GM12878 (cell line): ENCODE measurements around the gene ASB2. TPM values are rescaled to one million over a fixed set of nuclear protein-coding genes. Genes with fewer than 3 reads are reported as not detected.

Experiments
- BACH1 ChIP-seq: fragments of 450-650 bp; IDR thresholded peaks from 2 replicates; pipeline ENCODE4 v1.6.1; 2017; ENCODE audit warnings: mild to moderate bottlenecking, borderline replicate concordance
- CHD2 ChIP-seq: IDR thresholded peaks from 2 replicates; pipeline ENCODE4 v1.6.1; 2011; ENCODE audit warnings: low read depth, low read length, improper control_type of control experiment, borderline replicate concordance
- CUX1 ChIP-seq: IDR thresholded peaks from 2 replicates; pipeline ENCODE4 v1.6.1; 2012; ENCODE audit warnings: improper control_type of control experiment, low read depth, low read length; ENCODE audit not compliant: insufficient replicate concordance
- EED ChIP-seq: sonication (generic); IDR thresholded peaks from 2 replicates; pipeline ENCODE4 v1.6.1; 2016; ENCODE audit warnings: antibody characterized with exemption, low read depth
- HDGF ChIP-seq: fragments of 450-650 bp; IDR thresholded peaks from 2 replicates; pipeline ENCODE4 v1.6.1; 2016; ENCODE audit warnings: antibody characterized with exemption
- MEF2A ChIP-seq: IDR thresholded peaks from 2 replicates; pipeline ENCODE4 v1.6.1; 2011; ENCODE audit warnings: low read depth, mild to moderate bottlenecking, low read length, moderate library complexity; ENCODE audit not compliant: insufficient read depth
- MEF2B ChIP-seq: fragments of 450-650 bp; IDR thresholded peaks from 2 replicates; pipeline ENCODE4 v1.6.1; 2018; ENCODE audit warnings: mild to moderate bottlenecking, moderate library complexity; ENCODE audit not compliant: partially characterized antibody, poor library complexity, severe bottlenecking
- MYB ChIP-seq: fragments of 150-350 bp; IDR thresholded peaks from 2 replicates; pipeline ENCODE4 v1.6.1; 2014; ENCODE audit warnings: mild to moderate bottlenecking, low read depth, low read length, borderline replicate concordance
- NR2C1 ChIP-seq: fragments of 450-650 bp; IDR thresholded peaks from 2 replicates; pipeline ENCODE4 v1.6.1; 2017; ENCODE audit warnings: antibody characterized with exemption, mild to moderate bottlenecking, moderate library complexity
- NR2F1 ChIP-seq: fragments of 450-650 bp; conservative IDR thresholded peaks from 2 replicates; pipeline ENCODE4 v1.6.1; 2017; ENCODE audit warnings: mild to moderate bottlenecking
- PBX3 ChIP-seq: IDR thresholded peaks from 2 replicates; pipeline ENCODE4 v1.6.1; 2011; ENCODE audit warnings: mild to moderate bottlenecking, low read depth, low read length, moderate library complexity; ENCODE audit not compliant: insufficient replicate concordance
- POLR2AphosphoS2 ChIP-seq: IDR thresholded peaks from 2 replicates; pipeline ENCODE4 v1.6.1; 2011; ENCODE audit warnings: low read depth, mild to moderate bottlenecking, low read length, improper control_type of control experiment, moderate library complexity
- RAD51 ChIP-seq: fragments of 450-650 bp; IDR thresholded peaks from 2 replicates; pipeline ENCODE4 v1.6.1; 2016; ENCODE audit warnings: moderate library complexity, mild to moderate bottlenecking, inconsistent platforms
- SMARCA5 ChIP-seq: fragments of 450-650 bp; IDR thresholded peaks from 2 replicates; pipeline ENCODE4 v1.6.1; 2017; ENCODE audit warnings: mild to moderate bottlenecking
- SMC3 ChIP-seq: IDR thresholded peaks from 2 replicates; pipeline ENCODE4 v1.6.1; 2011; ENCODE audit warnings: low read length, improper control_type of control experiment, borderline replicate concordance
- SP1 ChIP-seq: IDR thresholded peaks from one replicate; pipeline ENCODE4 v1.6.1; 2011; ENCODE audit warnings: low read depth, low read length
- SRF ChIP-seq, 2 experiments: IDR thresholded peaks; 2 replicates each; pipeline ENCODE4 v1.6.1; 2011; ENCODE audit warnings: low read depth in 2 of 2, low read length in 2 of 2, mild to moderate bottlenecking in 1 of 2, moderate library complexity in 1 of 2
- YY1 ChIP-seq: IDR thresholded peaks from 2 replicates; pipeline ENCODE4 v1.6.1; 2011; ENCODE audit warnings: low read depth, mild to moderate bottlenecking, low read length
- ZNF207 ChIP-seq: fragments of 450-650 bp; IDR thresholded peaks from 2 replicates; pipeline ENCODE4 v1.6.1; 2014; ENCODE audit warnings: antibody characterized with exemption, mild to moderate bottlenecking, borderline replicate concordance
- ZNF217 ChIP-seq: fragments of 450-650 bp; IDR thresholded peaks from 2 replicates; pipeline ENCODE4 v1.6.1; 2017; ENCODE audit warnings: antibody characterized with exemption, mild to moderate bottlenecking
- polyA plus RNA-seq, 11 experiments: library from polyadenylated mRNA; depleted of rRNA in 4 of 11; unstranded in 6 of 11; stranded (reverse) in 5 of 11; fragments of >200 nt; fragmentation: Nextera tagmentation in 4 of 11; fragmentation: Illumina TruSeq in 1 of 11; extraction: Ambion mirVana in 4 of 11; extraction: Trizol in 1 of 11; gene quantifications; 1 replicate in 1 of 11; 2 replicates in 10 of 11; pipeline versions ENCODE4 v1.2.1 to v1.2.3, GENCODE V29; 2011 to 2016; ENCODE audit warnings: inconsistent platforms in 2 of 11, missing spikeins in 2 of 11, low read depth in 1 of 11
- total RNA-seq, 4 experiments: library from RNA; depleted of rRNA in 3 of 4; stranded (reverse); fragments of >200 nt in 3 of 4; fragmentation: Illumina TruSeq in 1 of 4; extraction: Trizol in 1 of 4; gene quantifications; 2 replicates each; pipeline versions ENCODE4 v1.2.1 to v1.2.3, GENCODE V29; 2013 to 2021

Gene ASB2
- total and polyA plus RNA-seq, 10 of the 15 experiments (the other 5 are each of a cell fraction or from before 2014, with no cell fraction given) = 3.0 to 54.8 (median 33.5) TPM

DNA sequence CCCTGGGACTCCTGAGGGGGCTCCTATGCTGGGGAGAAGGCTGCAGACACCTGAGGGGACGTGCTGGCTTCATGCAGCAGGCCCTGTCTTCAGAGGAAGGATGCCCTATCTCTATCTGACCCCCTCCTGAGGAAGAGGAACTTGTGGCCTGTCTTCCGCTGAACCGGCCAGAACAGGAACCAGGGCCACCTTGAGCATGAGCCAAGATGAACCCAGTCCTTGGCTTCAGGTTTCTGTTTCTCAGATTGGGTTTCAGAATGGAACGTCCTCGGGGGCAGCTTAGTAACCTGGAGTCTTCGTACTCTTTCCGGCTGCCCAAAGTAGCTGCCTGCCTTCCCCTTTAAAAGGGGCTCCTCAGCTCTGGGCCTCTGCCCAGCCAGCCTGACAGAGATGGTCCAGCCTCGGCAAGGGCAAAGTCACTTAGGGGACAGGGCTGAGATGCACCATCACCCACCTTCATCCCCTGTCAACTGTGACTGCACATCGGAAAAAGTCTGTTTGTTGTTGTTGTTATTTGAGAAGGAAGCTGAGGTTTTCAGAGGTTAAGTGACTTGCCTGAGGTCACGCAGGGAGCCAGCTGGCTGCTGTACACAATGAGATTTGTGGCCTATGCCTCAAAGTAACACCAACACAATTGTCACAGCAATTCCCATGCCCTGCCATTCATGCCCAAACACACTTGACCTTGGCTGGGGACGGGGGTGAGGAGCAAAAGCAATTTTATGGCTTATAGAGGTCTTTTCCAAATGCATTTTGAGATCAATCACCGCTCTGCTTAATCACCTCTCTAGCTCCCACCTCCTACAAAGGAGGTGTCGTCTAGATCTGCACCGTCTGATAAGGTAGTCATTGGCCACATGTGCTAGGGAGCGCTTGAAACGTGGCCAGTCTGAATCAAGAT is 13.4 kb downstream of the ASB2 start (continued):
- TF ChIP-seq HDGF (no peak; the same call in 1 of the 2 replicates), NR2F1 (peak; percentile 99), SMC3 (no peak; the same call in 1 of the 2 replicates), SMARCA5 (0 out of 2 replicates have a peak, but pooled peaks have one; percentile 39), MYB (peak; percentile 57; the same call in 1 of the 2 replicates), SRF (IDR thresholded peaks at IDR 0.05; ENCODE audit: low read depth in 2 of 2, low read length in 2 of 2) (peak in 1 of 2 experiments; percentile 69; a peak in 2 of 4 replicates), PBX3 (peak; percentile 56), EED (peak; percentile 67; the same call in 1 of the 2 replicates), ZNF217 (no peak), MEF2A (0 out of 2 replicates have a peak, but pooled peaks have one; percentile 18), SP1 (peak; percentile 67), NR2C1 (peak; percentile 50; the same call in 1 of the 2 replicates), BACH1 (0 out of 2 replicates have a peak, but pooled peaks have one; percentile 26), CUX1 (peak; percentile 81), ZNF207 (peak; percentile 28; the same call in 1 of the 2 replicates), YY1 (0 out of 2 replicates have a peak, but pooled peaks have one; percentile 35), CHD2 (peak; percentile 70; the same call in 1 of the 2 replicates), MEF2B (peak; percentile 69), POLR2AphosphoS2 (no peak), RAD51 (no peak)
